Stimulated activated CD8-positive, alpha-beta memory T cell treated with anti-CD3 and anti-CD28 coated beads, Interleukin-15, amount 100 ng/mL, for 24 hours (primary cell): ENCODE data around the gene TMC7.
"Not testable (repeated sequence)": the region's sequence is repeated elsewhere in the genome, so short reads cannot be mapped to it uniquely, and the experiment has no call there.

Source experiments
- DNase-seq: peaks from one replicate; pipeline ENCODE4 v3.0.0-alpha.2; 2020; ENCODE audit warnings: low read depth

TMC7 gene

DNA sequence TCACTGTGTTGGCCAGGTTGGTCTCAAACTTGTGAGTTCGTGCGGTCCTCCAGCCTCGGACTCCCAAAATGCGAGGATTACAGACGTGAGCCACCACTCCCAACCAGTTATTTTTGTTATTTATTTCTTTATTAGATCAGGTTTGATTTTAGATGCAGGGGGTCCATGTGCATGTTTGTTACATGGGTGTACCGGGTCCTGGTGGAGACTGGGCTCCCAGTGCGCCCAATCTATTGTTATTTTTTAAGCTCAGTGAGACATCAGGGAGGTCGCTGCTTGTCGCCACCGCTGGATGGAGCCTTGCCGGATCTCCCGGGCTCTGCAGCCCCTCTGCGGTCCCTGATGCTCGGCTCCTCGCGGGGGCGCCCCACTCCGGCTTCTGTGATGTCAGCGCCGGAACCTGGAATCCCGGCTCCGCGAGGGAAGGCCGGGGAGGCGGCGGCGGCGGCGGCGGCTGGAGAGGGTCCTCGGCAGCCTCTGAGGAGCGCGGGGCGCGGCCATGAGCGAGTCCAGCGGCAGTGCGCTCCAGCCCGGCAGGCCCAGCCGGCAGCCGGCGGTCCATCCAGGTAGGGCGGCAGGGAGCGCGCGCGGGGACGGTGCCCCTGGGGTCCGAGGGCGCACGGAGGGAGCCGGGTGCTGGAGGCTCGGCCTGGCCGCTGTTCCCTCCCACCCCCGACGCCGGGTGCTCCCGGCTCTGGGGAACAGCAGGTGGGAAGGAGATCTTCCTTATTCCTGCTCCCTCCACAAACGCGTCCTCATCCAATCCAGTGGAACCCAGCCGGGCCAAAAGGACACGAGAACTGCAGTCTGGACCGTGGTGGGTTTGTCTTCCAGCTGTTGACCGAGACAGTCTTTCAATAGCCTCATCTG, at the start of gene TMC7:
TMC7 (plus strand) TSS at position 370 of the 870 bp plus-strand sequence; CDS start at position 500, 130 bp downstream.
- DNase-seq, result no peak

DNA sequence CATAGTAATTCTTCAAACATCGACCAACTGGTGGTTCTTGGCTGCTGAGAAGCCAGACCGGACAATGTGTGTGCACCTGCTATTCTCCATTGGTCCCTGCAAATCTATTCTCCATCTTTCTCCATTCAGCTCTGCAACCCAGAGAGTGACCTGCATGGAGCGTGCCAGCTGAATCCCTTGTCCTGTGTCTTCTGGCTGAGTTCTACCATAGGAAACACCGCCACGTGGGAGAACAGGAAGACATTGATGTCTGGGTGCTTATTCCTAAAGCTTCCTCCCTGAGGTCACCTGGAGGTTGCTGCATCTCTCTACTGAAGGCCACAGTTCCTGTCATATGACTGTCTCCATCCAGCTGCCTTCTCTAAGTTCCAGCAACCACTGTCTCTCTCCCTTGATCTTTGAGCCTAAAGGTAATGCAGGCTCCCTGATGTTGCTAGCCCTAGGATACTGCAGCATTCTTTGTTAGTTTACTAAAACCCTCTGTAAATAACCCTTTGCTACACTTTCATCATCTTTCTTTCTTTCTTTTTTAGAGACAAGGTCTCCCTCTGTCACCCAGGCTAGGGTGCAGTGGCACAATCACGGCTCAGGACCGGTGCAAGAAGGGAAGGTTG, 46.9 kb upstream of the TMC7 start:
- DNase-seq, result no peak

DNA sequence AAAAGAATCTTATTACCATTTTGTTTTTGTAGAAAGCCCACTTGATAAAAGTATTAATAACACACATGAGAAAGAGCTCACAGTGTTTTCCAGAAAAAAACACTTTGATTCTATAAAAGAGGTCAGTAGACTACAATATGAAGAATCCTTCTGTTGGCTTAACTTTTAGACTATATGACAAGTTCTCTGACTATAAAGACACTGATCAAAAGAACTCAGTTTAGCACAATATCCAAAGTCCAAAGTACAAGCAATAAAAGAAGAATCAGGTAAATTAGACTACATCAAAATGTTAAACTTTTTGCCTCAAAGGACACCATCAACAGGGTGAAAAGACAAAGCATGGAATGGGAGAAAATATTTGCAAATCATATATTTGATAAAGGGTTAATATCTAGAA, 46.3 kb upstream of the TMC7 start:
- no peak for DNase-seq

DNA sequence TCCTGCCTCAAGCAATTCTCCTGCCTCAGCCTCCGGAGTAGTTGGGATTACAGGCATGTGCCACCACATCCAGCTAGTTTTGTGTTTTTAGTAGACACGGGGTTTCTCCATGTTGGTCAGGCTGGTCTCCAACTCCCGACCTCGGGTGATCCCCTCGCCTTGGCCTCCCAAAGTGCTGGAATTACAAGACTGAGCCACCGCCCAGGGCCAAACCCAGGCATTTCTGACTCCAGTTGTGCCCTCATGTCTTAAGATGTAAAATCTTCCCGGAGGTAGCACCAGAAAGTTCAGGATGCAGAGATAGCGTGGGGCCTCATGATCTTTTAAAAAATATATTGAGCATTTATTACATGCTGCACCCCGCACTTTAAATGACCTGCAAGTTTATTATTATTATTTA, 44.7 kb upstream of the TMC7 start:
- DNase-seq, result no peak

DNA sequence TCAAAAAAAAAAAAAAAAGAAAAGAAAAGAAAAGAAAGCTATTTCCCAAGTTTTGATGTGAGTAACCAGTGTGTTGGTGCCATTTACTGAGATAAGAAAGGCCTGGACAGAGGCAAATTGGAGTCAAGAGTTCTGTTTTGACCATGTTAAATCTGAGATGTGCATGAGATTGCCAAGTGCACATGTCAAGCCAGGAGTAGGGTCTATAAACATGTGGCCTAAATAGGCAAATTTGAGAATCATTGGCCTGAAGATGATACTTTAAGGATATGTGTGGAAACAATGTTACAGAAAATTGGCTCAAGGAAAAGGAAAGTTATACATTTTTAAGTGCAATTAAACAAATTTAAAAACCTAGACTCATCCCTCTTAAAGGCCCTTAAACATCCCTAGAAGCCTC, 42.3 kb upstream of the TMC7 start:
- DNase-seq, result no peak

DNA sequence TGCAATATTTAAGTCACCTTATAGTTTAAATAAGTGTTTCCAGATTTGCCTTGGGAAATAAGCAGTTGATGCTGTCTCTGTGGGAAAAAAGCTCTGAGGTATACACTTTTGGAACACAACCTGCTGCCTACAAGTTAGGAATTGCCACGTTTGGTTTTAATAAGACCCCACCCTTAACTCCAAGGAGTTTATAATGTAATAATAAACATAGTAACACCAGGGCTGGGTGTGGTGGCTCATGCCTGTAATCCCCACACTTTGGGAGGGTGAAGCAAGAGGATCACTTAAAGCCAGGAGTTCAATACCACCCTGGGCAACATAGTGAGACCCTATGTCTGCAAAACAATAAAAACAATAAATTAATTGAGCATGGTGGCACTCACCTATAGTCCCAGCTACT, 41.7 kb upstream of the TMC7 start:
- DNase-seq, result no peak

DNA sequence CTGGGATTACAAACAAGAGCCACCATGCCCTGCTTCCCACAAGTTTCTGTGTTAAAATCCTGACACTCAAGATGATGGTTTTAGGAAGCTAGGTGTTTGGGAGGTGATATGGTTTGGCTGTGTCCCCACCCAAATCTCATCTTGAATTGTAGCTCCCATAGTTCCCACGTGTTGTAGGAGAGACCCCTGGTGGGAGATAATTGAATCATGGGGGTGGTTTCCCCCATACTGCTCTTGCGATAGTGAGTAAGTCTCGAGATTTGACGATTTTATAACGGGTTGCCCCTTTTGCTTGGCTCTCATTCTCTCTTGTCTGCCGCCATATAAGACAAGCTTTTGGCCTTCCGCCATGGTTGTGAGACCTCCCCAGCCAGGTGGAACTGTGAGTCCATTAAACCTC, 40.3 kb upstream of the TMC7 start:
- DNase-seq, result no peak

DNA sequence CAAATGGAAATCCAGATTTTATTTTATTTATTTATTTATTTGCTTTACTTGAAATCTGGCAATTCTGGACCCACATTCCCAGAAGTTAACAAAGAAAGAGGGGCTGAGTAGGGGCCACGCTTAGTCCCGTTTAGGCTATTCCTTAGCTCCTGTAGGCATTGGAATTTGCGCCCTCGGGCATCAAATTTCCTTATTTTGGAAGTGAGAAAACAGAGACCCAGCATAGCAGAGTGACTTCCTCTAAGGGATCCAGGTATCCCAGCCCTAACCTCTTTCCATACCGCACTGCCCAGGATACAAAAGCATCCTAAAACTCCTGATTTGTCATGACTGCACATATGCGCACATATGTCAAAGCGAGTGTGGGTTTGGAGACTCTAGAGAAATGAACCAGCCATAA, 38.5 kb upstream of the TMC7 start:
- DNase-seq, result no peak

DNA sequence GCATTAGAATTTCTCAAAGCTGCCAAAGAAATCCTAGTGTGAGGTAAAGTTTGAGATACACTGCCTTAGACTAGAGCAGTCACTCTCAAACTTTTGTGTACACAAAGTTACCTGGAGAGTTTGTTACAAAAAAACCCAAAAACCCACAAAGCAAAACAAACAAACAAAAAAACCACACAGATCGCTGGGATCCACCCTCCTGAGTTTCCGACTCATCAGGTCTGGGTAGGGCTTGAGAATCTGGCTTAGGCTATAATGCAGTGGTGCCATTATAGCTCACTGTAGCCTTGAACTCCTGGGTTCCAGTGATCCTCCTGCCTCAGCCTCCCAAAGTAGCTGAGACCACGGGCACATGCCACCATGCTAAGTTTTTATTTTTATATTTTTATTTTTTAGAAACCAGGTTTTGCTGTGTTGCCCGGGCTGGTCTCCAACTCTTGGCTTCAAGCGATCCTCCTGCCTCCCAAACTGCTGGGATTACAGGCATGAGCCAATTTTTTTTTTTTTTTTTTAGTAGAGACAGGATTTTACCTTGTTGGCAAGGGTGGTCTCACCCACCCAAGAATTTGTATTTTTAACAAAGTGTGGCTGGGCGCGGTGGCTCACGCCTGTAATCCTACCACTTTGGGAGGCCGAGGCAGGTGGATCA, 35.2 kb upstream of the TMC7 start:
- DNase-seq, result no peak

DNA sequence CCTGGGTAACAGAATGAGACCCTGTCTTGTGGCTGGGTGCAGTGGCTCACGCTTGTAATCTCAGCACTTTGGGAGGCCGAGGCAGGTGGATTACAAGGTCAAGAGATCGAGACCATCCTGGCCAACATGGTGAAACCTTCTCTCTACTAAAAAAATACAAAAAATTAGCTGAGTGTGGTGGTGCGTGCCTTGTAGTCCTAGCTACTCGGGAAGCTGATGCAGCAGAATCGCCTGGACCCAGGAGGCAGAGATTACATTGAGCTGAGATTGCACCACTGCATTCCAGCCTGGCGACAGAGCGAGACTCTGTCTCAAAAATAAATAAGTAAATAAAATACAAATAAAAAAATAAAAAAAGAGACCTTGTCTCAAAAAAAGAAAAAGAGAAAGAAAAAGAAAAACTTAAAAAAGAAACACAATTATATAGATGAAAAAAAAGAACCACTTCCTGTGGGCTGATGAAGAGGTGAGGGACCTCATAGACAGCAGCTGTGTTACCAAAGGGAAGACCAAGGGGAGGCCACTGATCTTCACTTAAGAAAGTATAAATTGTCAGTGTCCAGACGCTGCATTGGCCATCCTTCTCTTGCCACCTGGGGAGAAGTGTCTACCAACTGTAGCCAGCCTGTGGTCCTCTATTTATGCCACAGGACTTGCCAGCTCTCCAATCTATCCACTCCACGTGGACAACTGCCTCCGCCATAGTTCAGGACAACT, 33.1 kb upstream of the TMC7 start:
- DNase-seq, result no peak

DNA sequence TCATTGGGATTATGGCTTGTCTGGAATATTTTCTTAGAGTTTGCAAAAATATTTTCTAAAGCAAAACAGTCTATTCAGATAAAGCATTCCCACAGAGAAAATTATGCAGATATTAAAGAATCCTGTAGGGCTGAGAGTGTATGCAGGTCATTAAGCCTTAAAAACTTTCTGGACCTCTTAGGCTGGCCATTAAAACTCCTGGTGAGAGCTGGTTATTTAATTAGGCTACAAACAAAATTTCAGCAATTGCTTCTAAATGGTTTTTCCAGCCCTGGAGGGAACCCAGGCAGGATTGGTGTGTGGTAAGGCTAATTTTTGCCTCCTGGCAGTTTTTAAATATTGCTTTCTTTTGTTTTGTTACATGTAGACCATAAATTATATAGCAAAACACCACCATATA, 30.2 kb upstream of the TMC7 start:
- DNase-seq, result no peak

DNA sequence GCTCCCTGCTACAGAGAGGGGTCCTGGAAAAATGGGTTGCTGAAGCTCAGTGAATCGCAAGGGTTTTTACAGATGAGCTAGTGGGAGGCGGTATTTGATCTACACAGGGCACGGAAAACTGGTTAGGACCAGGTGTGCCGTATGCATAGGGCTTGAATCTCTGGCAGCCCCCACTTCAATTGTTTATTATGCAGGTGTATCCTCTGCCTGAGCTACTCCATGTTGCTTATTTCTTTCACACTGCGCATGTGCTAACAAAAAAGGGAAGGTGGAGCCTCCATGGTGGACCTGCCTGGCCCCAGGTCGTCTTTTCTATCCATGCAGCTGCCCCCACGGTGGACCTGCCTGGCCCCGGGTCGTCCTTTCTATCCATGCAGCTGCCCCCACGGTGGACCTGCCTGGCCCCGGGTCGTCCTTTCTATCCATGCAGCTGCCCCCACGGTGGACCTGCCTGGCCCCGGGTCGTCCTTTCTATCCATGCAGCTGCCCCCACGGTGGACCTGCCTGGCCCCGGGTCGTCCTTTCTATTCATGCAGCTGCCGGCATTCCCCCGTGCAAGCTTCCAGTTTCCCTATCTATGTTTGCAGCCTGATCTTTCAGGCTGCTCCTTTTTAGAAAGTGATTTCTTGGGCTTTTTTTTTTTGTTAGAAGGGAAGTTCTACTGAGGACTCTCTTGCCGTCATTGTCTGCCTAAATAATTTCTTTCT, 27.7 kb upstream of the TMC7 start:
- DNase-seq, result not testable (repeated sequence)

DNA sequence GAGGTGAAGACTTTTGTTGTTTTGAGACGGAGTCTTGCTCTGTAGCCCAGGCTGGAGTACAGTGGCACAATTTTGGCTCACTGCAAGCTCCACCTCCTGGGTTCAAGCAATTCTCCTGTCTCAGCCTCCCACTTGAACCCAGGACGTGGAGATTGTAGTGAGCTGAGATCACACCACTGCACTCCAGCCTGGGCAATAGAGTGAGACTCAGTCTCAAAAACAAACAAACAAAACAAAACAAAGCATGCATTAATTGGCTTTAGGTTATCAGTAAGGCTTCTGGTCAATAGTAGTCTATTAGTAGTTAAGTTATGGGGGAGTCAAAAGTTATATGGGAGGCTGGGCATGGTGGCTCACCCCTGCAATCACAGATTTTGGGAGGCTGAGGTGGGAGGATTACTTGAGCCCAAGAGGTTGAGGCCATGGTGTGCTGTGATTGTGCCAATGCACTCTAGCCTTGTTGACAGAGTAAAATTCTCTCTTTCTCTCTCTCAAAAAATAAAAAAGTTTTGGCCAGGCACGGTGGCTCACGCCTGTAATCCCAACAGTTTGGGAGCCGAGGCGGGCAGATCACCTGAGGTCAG, 27.0 kb upstream of the TMC7 start:
- not testable (repeated sequence) for DNase-seq

DNA sequence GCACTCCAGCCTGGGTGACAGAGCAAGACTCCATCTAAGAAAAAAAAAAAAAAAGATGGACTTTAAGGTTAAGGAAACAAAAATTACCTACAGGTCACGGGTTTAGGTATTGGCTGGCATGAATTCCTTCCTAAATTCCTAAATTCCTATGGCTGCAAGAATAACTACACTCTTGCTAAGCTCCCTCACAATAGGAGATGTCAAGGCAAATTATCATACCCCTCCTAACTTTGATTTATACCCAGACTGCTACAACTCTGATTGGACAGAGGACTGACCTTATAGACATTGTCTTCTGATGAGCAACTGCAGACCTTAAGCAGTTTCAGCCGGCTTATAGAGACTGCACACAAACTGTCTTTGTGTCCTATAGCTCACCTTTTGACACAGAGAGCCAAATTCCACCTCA, 25.1 kb upstream of the TMC7 start:
- DNase-seq, result no peak

DNA sequence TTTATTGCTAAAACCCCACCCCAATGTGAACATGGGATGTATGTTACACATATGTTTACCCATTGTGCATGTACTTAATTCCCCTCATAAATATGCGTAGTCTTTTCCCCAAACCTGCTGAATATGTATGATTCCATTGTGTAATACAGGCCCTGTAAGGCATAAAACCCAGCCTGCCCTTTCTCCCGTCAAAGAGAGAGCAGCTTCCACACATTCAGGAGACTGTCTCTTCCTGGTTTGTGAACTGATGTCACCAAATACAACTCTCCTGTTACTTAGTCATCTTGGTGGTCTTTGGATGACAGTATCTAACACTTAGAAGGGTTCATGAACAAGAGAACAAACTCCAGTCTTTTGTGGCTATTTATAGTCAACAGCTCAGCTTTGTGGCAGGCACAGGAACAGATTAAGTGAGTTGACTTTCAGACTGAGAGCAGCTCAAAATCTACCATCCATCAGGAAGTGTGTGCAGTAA, 24.7 kb upstream of the TMC7 start:
- no peak for DNase-seq

DNA sequence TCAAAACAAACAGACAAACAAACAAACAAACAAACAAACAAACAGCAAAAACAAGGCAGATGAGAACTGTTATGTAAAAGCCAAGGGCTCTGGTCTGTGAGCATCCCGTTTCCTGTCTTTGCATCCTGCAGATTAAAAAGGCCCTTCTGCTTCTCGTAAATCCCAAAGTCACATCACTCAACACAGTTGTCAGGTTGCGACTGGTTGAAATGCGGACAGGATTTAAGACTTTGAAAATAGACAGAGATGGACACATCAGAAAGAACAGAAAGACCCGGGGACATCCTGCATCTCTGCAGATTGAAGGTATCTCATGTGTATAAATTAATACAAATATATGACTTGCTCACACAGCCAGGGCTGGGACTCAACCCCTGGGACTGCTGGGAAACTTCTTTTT, 18.2 kb upstream of the TMC7 start:
- DNase-seq, result no peak

DNA sequence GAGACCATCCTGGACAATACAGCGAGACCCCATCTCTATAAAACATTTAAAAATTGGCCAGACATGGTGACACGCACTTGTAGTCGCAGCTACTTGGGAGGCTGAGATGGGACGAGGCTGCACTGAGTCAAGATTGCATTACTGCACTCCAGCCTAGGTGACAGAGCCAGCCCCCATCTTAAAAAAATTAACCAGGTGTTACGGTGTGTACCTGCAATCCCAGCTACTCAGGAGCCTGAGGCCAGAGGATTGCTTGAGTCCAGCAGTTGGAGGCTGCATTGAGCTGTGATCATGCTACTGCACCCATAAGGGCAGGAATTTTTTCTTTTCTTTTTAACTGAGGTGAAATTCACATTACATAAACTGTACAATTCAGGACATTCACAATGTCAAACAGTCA, 16.9 kb upstream of the TMC7 start:
- no peak for DNase-seq

DNA sequence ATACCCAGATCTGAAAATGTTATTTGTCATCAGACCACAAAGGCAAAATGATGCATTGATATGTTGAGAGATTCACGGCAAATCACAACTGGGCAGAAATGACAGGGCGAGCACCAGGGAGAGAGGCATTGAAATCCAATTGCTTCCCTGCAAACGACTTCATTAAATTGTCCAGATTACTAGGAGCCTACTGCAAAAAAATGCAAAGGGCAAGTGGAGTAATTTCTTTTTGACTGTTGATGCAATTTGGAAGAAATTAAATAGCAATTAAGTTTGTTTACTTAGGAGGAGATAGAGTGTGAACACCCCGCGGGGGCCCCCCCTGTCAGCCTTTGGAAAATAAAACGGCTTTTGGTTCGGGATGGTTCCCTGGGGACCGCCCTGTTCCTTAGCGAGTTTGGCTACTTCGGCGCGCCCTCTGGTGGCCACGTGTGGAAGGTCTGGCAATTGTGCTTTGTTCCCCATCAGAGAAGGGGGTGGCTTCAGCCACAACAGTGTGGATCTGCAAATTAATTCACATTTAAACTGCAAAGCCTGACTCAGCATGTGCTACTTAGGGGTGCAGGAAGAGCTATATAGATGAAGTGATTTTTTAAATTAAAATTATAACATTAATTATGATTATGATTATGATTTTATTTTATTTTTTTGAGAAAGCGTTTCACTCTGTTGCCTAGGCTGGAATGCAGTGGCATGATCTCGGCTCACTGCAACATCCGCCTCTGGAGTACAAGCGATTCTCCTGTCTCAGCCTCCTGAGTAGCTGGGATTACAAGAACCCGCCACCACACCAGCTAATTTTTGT, 14.5 kb upstream of the TMC7 start:
- peak; percentile 75 for DNase-seq

DNA sequence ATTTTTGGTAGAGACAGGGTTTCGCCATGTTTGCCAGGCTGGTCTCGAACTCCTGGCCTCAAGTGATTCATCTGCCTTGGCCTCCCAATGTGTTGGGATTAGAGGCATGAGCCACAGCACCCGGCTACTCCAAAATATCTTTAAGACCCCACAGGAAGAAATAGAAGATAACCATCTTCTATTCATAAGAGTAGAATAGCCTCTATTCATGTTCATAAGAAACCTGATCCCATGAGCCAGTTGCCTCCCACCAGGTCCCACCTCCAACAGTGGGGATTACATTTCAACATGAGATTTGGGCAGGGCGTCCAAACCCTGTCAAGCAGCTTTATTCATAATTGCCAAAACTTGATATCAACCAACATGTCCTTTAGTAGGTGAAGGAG, 13.9 kb upstream of the TMC7 start:
- no peak for DNase-seq

DNA sequence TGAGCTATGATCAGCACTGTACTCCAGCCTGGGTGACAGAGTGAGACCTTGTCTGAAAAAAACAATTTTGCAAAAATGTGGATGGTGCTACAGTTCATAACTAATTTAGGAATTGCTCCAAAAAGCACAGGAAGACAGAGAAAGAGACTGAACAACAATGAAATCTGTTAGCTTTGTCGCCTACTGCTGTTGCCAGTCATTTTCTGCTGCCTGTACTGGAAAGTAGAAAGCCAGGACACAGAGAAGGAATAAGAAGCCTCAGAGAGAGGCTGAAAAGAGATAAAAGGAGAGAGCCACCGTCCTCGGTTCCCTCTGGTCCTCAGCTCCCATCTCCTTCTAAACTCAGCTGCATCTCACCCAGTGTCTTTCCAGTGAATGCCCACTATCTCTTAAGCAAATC, 8.6 kb upstream of the TMC7 start:
- no peak for DNase-seq

DNA sequence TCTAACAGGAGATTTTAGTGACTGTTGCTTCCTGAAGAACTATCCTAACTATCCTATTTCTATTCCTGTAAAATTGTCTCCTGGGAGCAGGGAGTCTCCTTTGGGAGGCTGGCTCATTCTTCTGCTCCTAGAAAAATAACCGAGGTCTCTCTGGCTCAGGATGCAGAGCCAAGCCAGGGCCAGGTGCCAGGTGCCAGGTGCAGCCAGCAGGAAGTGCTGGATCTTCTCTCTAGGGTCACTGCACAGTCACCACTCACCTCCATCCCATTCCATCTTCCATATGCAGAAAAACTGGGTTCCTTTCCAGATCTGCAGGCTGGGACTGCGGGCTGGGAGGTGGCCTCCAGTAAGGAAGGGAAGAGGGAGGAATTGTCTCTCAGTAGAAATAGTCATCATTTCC, 3.8 kb upstream of the TMC7 start:
- DNase-seq, result no peak
